Measurements from ENCODE around the gene AQP4.

Gene AQP4, protein sequence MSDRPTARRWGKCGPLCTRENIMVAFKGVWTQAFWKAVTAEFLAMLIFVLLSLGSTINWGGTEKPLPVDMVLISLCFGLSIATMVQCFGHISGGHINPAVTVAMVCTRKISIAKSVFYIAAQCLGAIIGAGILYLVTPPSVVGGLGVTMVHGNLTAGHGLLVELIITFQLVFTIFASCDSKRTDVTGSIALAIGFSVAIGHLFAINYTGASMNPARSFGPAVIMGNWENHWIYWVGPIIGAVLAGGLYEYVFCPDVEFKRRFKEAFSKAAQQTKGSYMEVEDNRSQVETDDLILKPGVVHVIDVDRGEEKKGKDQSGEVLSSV

GRCh38 chr18:26865557-26865956 is at the start of gene AQP4:
AQP4 (minus strand) TSS chr18:26865707; CDS start chr18:26865689, 18 bp downstream.
- no peak for ATAC-seq (ENCODE audit: low read depth)
- no peak for DNase-seq (ENCODE audit: low spot score)
- H3K4me3 ChIP-seq (ENCODE audit: severe bottlenecking), result no peak within 1 kb of the TSS
- TF ChIP-seq CTCF (IDR thresholded peaks at IDR 0.05; ENCODE audit: poor library complexity, severe bottlenecking), result no peak
- H3K27me3 ChIP-seq (ENCODE audit: insufficient read depth, poor library complexity, severe bottlenecking), result peaks cover 47% of the 10 kb centered on the region
- no peak within 1 kb of the TSS for H3K27ac ChIP-seq (ENCODE audit: poor library complexity, severe bottlenecking)
- H3K4me1 ChIP-seq (ENCODE audit: insufficient read depth, poor library complexity, severe bottlenecking), result no peaks in the 10 kb centered on the region
- no peaks in the 10 kb centered on the region for H3K9me3 ChIP-seq (ENCODE audit: severe bottlenecking)
- no peaks in the 10 kb centered on the region for H3K36me3 ChIP-seq (ENCODE audit: low read depth)

GRCh38 chr18:26911840-26912239 is 46.3 kb upstream of the AQP4 start:
- Histone ChIP-seq H3K4me3 (ENCODE audit: severe bottlenecking) (no peak overlapping the region), H3K4me1 (ENCODE audit: insufficient read depth, poor library complexity, severe bottlenecking) (no peaks in the 10 kb centered on the region), H3K36me3 (ENCODE audit: low read depth) (no peaks in the 10 kb centered on the region), H3K9me3 (ENCODE audit: severe bottlenecking) (no peaks in the 10 kb centered on the region), H3K27me3 (ENCODE audit: insufficient read depth, poor library complexity, severe bottlenecking) (peaks cover 6% of the 10 kb centered on the region), H3K27ac (ENCODE audit: poor library complexity, severe bottlenecking) (no peak overlapping the region)
- no peak for DNase-seq (ENCODE audit: low spot score)
- ATAC-seq (ENCODE audit: low read depth), result no peak
- TF ChIP-seq CTCF (IDR thresholded peaks at IDR 0.05; ENCODE audit: poor library complexity, severe bottlenecking), result no peak

GRCh38 chr18:26909599-26910290 is 44.2 kb upstream of the AQP4 start:
- no peak for TF ChIP-seq CTCF (IDR thresholded peaks at IDR 0.05; ENCODE audit: poor library complexity, severe bottlenecking)
- no peak overlapping the region for H3K27ac ChIP-seq (ENCODE audit: poor library complexity, severe bottlenecking)
- no peak for ATAC-seq (ENCODE audit: low read depth)
- peaks cover 4% of the 10 kb centered on the region for H3K27me3 ChIP-seq (ENCODE audit: insufficient read depth, poor library complexity, severe bottlenecking)
- no peak for DNase-seq (ENCODE audit: low spot score)
- no peak overlapping the region for H3K4me3 ChIP-seq (ENCODE audit: severe bottlenecking)
- no peaks in the 10 kb centered on the region for H3K36me3 ChIP-seq (ENCODE audit: low read depth)
- H3K9me3 ChIP-seq (ENCODE audit: severe bottlenecking), result no peaks in the 10 kb centered on the region
- no peaks in the 10 kb centered on the region for H3K4me1 ChIP-seq (ENCODE audit: insufficient read depth, poor library complexity, severe bottlenecking)

GRCh38 chr18:26908906-26909305 is 43.4 kb upstream of the AQP4 start:
- TF ChIP-seq CTCF (IDR thresholded peaks at IDR 0.05; ENCODE audit: poor library complexity, severe bottlenecking), result no peak
- no peaks in the 10 kb centered on the region for H3K9me3 ChIP-seq (ENCODE audit: severe bottlenecking)
- no peak overlapping the region for H3K27ac ChIP-seq (ENCODE audit: poor library complexity, severe bottlenecking)
- ATAC-seq (ENCODE audit: low read depth) (no peak), DNase-seq (ENCODE audit: low spot score) (no peak)
- H3K4me1 ChIP-seq (ENCODE audit: insufficient read depth, poor library complexity, severe bottlenecking), result no peaks in the 10 kb centered on the region
- no peaks in the 10 kb centered on the region for H3K36me3 ChIP-seq (ENCODE audit: low read depth)
- no peaks in the 10 kb centered on the region for H3K27me3 ChIP-seq (ENCODE audit: insufficient read depth, poor library complexity, severe bottlenecking)
- no peak overlapping the region for H3K4me3 ChIP-seq (ENCODE audit: severe bottlenecking)

DNA sequence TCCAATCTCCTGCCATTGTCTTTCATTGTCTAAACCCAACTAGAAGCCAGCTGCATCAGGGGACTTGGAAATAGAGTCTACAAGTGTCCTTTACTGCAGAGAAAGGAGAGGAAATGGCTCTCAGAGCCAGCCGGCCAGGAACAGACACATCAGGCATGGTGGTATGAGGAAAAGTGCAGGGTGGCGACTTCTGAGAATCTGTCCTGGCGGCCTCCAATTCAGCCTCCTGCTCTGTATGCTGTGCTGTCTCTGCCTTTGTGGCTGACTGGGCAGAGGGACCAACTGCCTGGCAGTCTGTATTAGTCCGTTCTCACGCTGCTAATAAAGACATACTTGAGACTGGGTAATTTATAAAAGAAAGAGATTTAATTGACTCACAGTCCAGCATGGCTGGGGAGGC is 36.8 kb upstream of the AQP4 start:
- Histone ChIP-seq H3K27me3 (ENCODE audit: insufficient read depth, poor library complexity, severe bottlenecking) (no peaks in the 10 kb centered on the region), H3K9me3 (ENCODE audit: severe bottlenecking) (no peaks in the 10 kb centered on the region), H3K36me3 (ENCODE audit: low read depth) (no peaks in the 10 kb centered on the region), H3K4me1 (ENCODE audit: insufficient read depth, poor library complexity, severe bottlenecking) (no peaks in the 10 kb centered on the region), H3K27ac (ENCODE audit: poor library complexity, severe bottlenecking) (no peak overlapping the region), H3K4me3 (ENCODE audit: severe bottlenecking) (no peak overlapping the region)
- no peak for ATAC-seq (ENCODE audit: low read depth)
- DNase-seq (ENCODE audit: low spot score), result no peak
- no peak for TF ChIP-seq CTCF (IDR thresholded peaks at IDR 0.05; ENCODE audit: poor library complexity, severe bottlenecking)

All from RWPE2 (cell line).